ENCODE data around the gene PLEKHA6. TPM values are rescaled to one million over a fixed set of nuclear protein-coding genes. Genes with fewer than 3 reads are reported as not detected.

PLEKHA6 gene
- total RNA-seq, 1 experiment from 2014 or later, result 2.1 TPM

GRCh38 chr1:204396015-204396583, 36.4 kb upstream of the PLEKHA6 start:
- Histone ChIP-seq H3K27me3 (ENCODE audit: insufficient read depth, low read length) (no peaks in the 10 kb centered on the region), H3K27ac (ENCODE audit: insufficient read length, low read depth, low read length) (no peak overlapping the region), H3K9ac (ENCODE audit: extremely low read depth, insufficient read length, low read length) (no peak overlapping the region), H4K20me1 (ENCODE audit: control insufficient read depth, insufficient read depth, insufficient read length) (no peaks in the 10 kb centered on the region), H3K56ac (ENCODE audit: insufficient read length, low read depth, low read length) (no peak overlapping the region), H3K4ac (ENCODE audit: low read depth, low read length) (no peak overlapping the region), H2BK5ac (ENCODE audit: insufficient read length, low read length) (no peak overlapping the region), H3K23me2 (ENCODE audit: insufficient read length, low read depth, low read length, poor library complexity, severe bottlenecking) (no peaks in the 10 kb centered on the region), H3K14ac (ENCODE audit: insufficient read depth, low read length) (no peak overlapping the region), H3K9me3 (ENCODE audit: control insufficient read depth, low read depth, low read length) (no peaks in the 10 kb centered on the region), H3K4me1 (ENCODE audit: insufficient read depth, low read length) (no peaks in the 10 kb centered on the region), H2AFZ (ENCODE audit: low read length) (no peak overlapping the region), H2BK15ac (ENCODE audit: low read depth, low read length) (no peak overlapping the region), H2BK12ac (ENCODE audit: insufficient read length, low read depth, low read length) (no peak overlapping the region), H2AK5ac (ENCODE audit: insufficient read length, low read length) (no peak overlapping the region), H3K79me1 (ENCODE audit: insufficient read depth, low read depth, low read length, poor library complexity, severe bottlenecking) (no peaks in the 10 kb centered on the region), H3K4me2 (ENCODE audit: insufficient read depth, insufficient read length, low read length) (no peak overlapping the region), H3T11ph (ENCODE audit: low read length) (no peak overlapping the region), H2BK20ac (ENCODE audit: low read depth, low read length, poor library complexity, severe bottlenecking) (no peak overlapping the region), H4K8ac (replicated peaks; ENCODE audit: insufficient read length, low read depth, low read length) (no peak overlapping the region), H4K5ac (ENCODE audit: insufficient read length, low read depth, low read length) (no peak overlapping the region), H3K18ac (ENCODE audit: insufficient read length, low read depth, low read length) (no peak overlapping the region), H3K79me2 (ENCODE audit: insufficient read depth, low read length) (no peaks in the 10 kb centered on the region), H3K23ac (ENCODE audit: insufficient read length, low read depth, low read length) (no peak overlapping the region), H4K91ac (ENCODE audit: insufficient read length, low read depth, low read length) (no peak overlapping the region), H2BK120ac (ENCODE audit: low read depth, low read length, poor library complexity, severe bottlenecking) (no peak overlapping the region)
- WGBS (ENCODE audit: extremely low coverage, insufficient read length, low lambda C conversion rate), result no CpG with 5 or more reads among the region's 4 CpGs
- no peak overlapping the region for H3K4me3 Mint-ChIP-seq
- H3K9me3 Mint-ChIP-seq, result 0 out of 5 replicates have a peak, but pooled peaks cover 0 to 2% of the 10 kb centered on the region in 2 experiments
- H3K36me3 Mint-ChIP-seq (ENCODE audit: insufficient read depth in 1 of 3, low read depth in 3 of 3), result peaks cover 2 to 24% (median 4%) of the 10 kb centered on the region in 3 experiments; a peak in 5 of 7 replicates
- no peak for DNase-seq
- no peak for TF ChIP-seq CTCF (conservative IDR thresholded peaks at IDR 0.05)
- peaks cover 2% of the 10 kb centered on the region; the same call in 1 of the 2 replicates for H3K27me3 Mint-ChIP-seq (ENCODE audit: low read depth)
- no peak overlapping the region for H3K27ac Mint-ChIP-seq
- H3K4me1 Mint-ChIP-seq, result no peaks in the 10 kb centered on the region
